Activated T-cell treated with anti-CD3 and anti-CD28 coated beads, Interleukin-2, amount 50 U/mL, for 24 hours (primary cell): ENCODE results near the gene LSG1.

Experiments used
- DNase-seq: peaks from one replicate; pipeline ENCODE4 v3.0.0-alpha.2; 2020
- H3K27ac Mint-ChIP-seq: 2 replicates; pipeline ENCODE4 v1.8.0; 2020; ENCODE audit warnings: mild to moderate bottlenecking, mixed read lengths
- H3K27me3 Mint-ChIP-seq: 2 replicates; pipeline ENCODE4 v1.8.0; 2020; ENCODE audit warnings: mixed read lengths
- H3K36me3 Mint-ChIP-seq: 2 replicates; pipeline ENCODE4 v1.8.0; 2020; ENCODE audit warnings: low read depth, mixed read lengths
- H3K4me1 Mint-ChIP-seq: 2 replicates; pipeline ENCODE4 v1.8.0; 2020; ENCODE audit warnings: low read depth, mixed read lengths
- H3K4me3 Mint-ChIP-seq: 2 replicates; pipeline ENCODE4 v1.8.0; 2020; ENCODE audit warnings: mild to moderate bottlenecking, moderate library complexity, mixed read lengths
- H3K9me3 Mint-ChIP-seq: 2 replicates; pipeline ENCODE4 v1.8.0; 2020; ENCODE audit warnings: mixed read lengths

Gene LSG1

GRCh38 chr3:194671900-194672808, at the start of gene LSG1:
LSG1 (minus strand) TSS chr3:194672191; CDS start chr3:194672162, 29 bp downstream.
- Mint-ChIP-seq H3K27me3 (no peaks in the 10 kb centered on the region), H3K4me3 (peak within 1 kb of the TSS; percentile 94), H3K27ac (peak within 1 kb of the TSS; percentile 99), H3K36me3 (peaks cover 47% of the 10 kb centered on the region), H3K9me3 (no peaks in the 10 kb centered on the region), H3K4me1 (peaks cover 72% of the 10 kb centered on the region)
- peak; percentile 90 for DNase-seq

- Mint-ChIP-seq H3K27me3 (no peaks in the 10 kb centered on the region), H3K4me3 (no peak overlapping the region), H3K9me3 (no peaks in the 10 kb centered on the region), H3K27ac (no peak overlapping the region), H3K36me3 (no peaks in the 10 kb centered on the region), H3K4me1 (peaks cover 2% of the 10 kb centered on the region)
- DNase-seq = no peak
These were observed 48.1 kb upstream of the LSG1 start for GRCh38 chr3:194720048-194720447.

GRCh38 chr3:194718079-194718478, 46.1 kb upstream of the LSG1 start:
- Mint-ChIP-seq H3K27ac (no peak overlapping the region), H3K4me1 (peaks cover 2% of the 10 kb centered on the region), H3K36me3 (no peaks in the 10 kb centered on the region), H3K9me3 (no peaks in the 10 kb centered on the region), H3K4me3 (no peak overlapping the region), H3K27me3 (no peaks in the 10 kb centered on the region)
- no peak for DNase-seq

GRCh38 chr3:194715022-194715800, 43.2 kb upstream of the LSG1 start:
- no peak overlapping the region for H3K27ac Mint-ChIP-seq
- no peak overlapping the region for H3K4me3 Mint-ChIP-seq
- peaks cover 4% of the 10 kb centered on the region for H3K27me3 Mint-ChIP-seq
- H3K4me1 Mint-ChIP-seq = peaks cover 2% of the 10 kb centered on the region
- no peaks in the 10 kb centered on the region for H3K9me3 Mint-ChIP-seq
- no peaks in the 10 kb centered on the region for H3K36me3 Mint-ChIP-seq
- no peak for DNase-seq

GRCh38 chr3:194714564-194714963, 42.6 kb upstream of the LSG1 start:
- H3K9me3 Mint-ChIP-seq = no peaks in the 10 kb centered on the region
- no peaks in the 10 kb centered on the region for H3K36me3 Mint-ChIP-seq
- peaks cover 4% of the 10 kb centered on the region for H3K27me3 Mint-ChIP-seq
- no peak overlapping the region for H3K27ac Mint-ChIP-seq
- DNase-seq = no peak
- H3K4me1 Mint-ChIP-seq = peaks cover 2% of the 10 kb centered on the region
- H3K4me3 Mint-ChIP-seq = no peak overlapping the region

- no peak for DNase-seq
- no peaks in the 10 kb centered on the region for H3K9me3 Mint-ChIP-seq
- no peak overlapping the region for H3K4me3 Mint-ChIP-seq
- peaks cover 2% of the 10 kb centered on the region for H3K4me1 Mint-ChIP-seq
- H3K27ac Mint-ChIP-seq = no peak overlapping the region
- no peaks in the 10 kb centered on the region for H3K36me3 Mint-ChIP-seq
- peaks cover 4% of the 10 kb centered on the region for H3K27me3 Mint-ChIP-seq
These were observed 42.1 kb upstream of the LSG1 start for GRCh38 chr3:194714137-194714455.

GRCh38 chr3:194713299-194714136, 41.5 kb upstream of the LSG1 start:
- Mint-ChIP-seq H3K27me3 (peaks cover 4% of the 10 kb centered on the region), H3K9me3 (no peaks in the 10 kb centered on the region), H3K4me3 (no peak overlapping the region), H3K27ac (no peak overlapping the region), H3K36me3 (no peaks in the 10 kb centered on the region), H3K4me1 (peaks cover 2% of the 10 kb centered on the region)
- DNase-seq = no peak

- no peak overlapping the region for H3K4me3 Mint-ChIP-seq
- H3K27ac Mint-ChIP-seq = no peak overlapping the region
- H3K27me3 Mint-ChIP-seq = peaks cover 4% of the 10 kb centered on the region
- no peak for DNase-seq
- H3K4me1 Mint-ChIP-seq = peaks cover 2% of the 10 kb centered on the region
- H3K9me3 Mint-ChIP-seq = peaks cover 4% of the 10 kb centered on the region
- H3K36me3 Mint-ChIP-seq = no peaks in the 10 kb centered on the region
These were observed 39.9 kb upstream of the LSG1 start for GRCh38 chr3:194711913-194712312.

- no peak for DNase-seq
- peaks cover 2% of the 10 kb centered on the region for H3K4me1 Mint-ChIP-seq
- peaks cover 4% of the 10 kb centered on the region for H3K27me3 Mint-ChIP-seq
- no peak overlapping the region for H3K27ac Mint-ChIP-seq
- H3K36me3 Mint-ChIP-seq = no peaks in the 10 kb centered on the region
- H3K9me3 Mint-ChIP-seq = peaks cover 4% of the 10 kb centered on the region
- no peak overlapping the region for H3K4me3 Mint-ChIP-seq
These were observed 39.3 kb upstream of the LSG1 start for GRCh38 chr3:194711286-194711685.

- Mint-ChIP-seq H3K4me3 (no peak overlapping the region), H3K27ac (no peak overlapping the region), H3K9me3 (peaks cover 4% of the 10 kb centered on the region)
These were observed 35.2 kb upstream of the LSG1 start for GRCh38 chr3:194707147-194707540.

GRCh38 chr3:194705761-194706160, 33.8 kb upstream of the LSG1 start:
- Mint-ChIP-seq H3K27ac (no peak overlapping the region), H3K36me3 (no peaks in the 10 kb centered on the region), H3K9me3 (peaks cover 4% of the 10 kb centered on the region), H3K4me1 (no peaks in the 10 kb centered on the region), H3K27me3 (peaks cover 1% of the 10 kb centered on the region), H3K4me3 (no peak overlapping the region)
- DNase-seq = no peak

More at GRCh38 chr3:194707147-194707540, 35.2 kb upstream of the LSG1 start:
- Mint-ChIP-seq H3K27me3 (peaks cover 4% of the 10 kb centered on the region), H3K4me1 (no peaks in the 10 kb centered on the region), H3K36me3 (no peaks in the 10 kb centered on the region)
- DNase-seq = no peak

- Mint-ChIP-seq H3K27me3 (no peaks in the 10 kb centered on the region), H3K9me3 (peaks cover 4% of the 10 kb centered on the region), H3K4me3 (no peak overlapping the region), H3K36me3 (no peaks in the 10 kb centered on the region), H3K4me1 (no peaks in the 10 kb centered on the region), H3K27ac (no peak overlapping the region)
- no peak for DNase-seq
These were observed 33.2 kb upstream of the LSG1 start for GRCh38 chr3:194705227-194705626.

- DNase-seq = no peak
- Mint-ChIP-seq H3K27ac (no peak overlapping the region), H3K4me3 (no peak overlapping the region), H3K9me3 (no peaks in the 10 kb centered on the region), H3K4me1 (no peaks in the 10 kb centered on the region), H3K27me3 (no peaks in the 10 kb centered on the region), H3K36me3 (no peaks in the 10 kb centered on the region)
These were observed 30.6 kb upstream of the LSG1 start for GRCh38 chr3:194702545-194702944.

GRCh38 chr3:194696702-194697101, 24.7 kb upstream of the LSG1 start:
- H3K9me3 Mint-ChIP-seq = no peaks in the 10 kb centered on the region
- no peak overlapping the region for H3K27ac Mint-ChIP-seq
- H3K36me3 Mint-ChIP-seq = no peaks in the 10 kb centered on the region
- H3K4me1 Mint-ChIP-seq = no peaks in the 10 kb centered on the region
- no peak overlapping the region for H3K4me3 Mint-ChIP-seq
- DNase-seq = no peak
- peaks cover 8% of the 10 kb centered on the region for H3K27me3 Mint-ChIP-seq
